K562 (cell line): ENCODE data around the gene SHISA2. TPM values are rescaled to one million over a fixed set of nuclear protein-coding genes. Genes with fewer than 3 reads are reported as not detected.

ENCODE experiments used
- ATAC-seq: fragments of 200-7000 bp; cut with Tn5 transposase; 3 replicates; pipeline ENCODE4 v1.9.1; 2020; ENCODE audit warnings: moderate library complexity
- BruUV-seq: library from RNA; stranded (reverse); fragments of 400-500 nt; replicated peaks from 2 replicates; lab custom pipeline; 2021; lab: Mats Ljungman, UMichigan
- CTCF ChIA-PET: fragments of 300-600 bp; formaldehyde crosslinking; extraction: SDS; loops from one replicate; lab custom pipeline; 2021; ENCODE audit warnings: low intra/inter-chr PET ratio; lab: Yijun Ruan, JAX
- POLR2A ChIA-PET: fragments of 300-600, 350-650 bp; sonication (Branson Sonifier 250); formaldehyde crosslinking; extraction: SDS; loops from one replicate; lab custom pipeline; 2021; ENCODE audit warnings: antibody characterized with exemption, inconsistent platforms; lab: Yijun Ruan, JAX
- DNase-seq, 4 experiments: peaks; one replicate each; pipeline versions ENCODE4 v3.0.0 to v3.0.0-alpha.2; 2011 to 2018; ENCODE audit warnings: low spot score in 3 of 4, mixed read lengths in 3 of 4; ENCODE audit errors: extremely low read depth in 1 of 4
- FAIRE-seq: peaks from 2 replicates; lab custom pipeline; 2011; peaks lifted over from hg19 to GRCh38; lab: Jason Lieb, UNC
- H2AFZ ChIP-seq: 2 replicates; pipeline ENCODE4 v1.6.0; 2011; ENCODE audit warnings: low read depth, low read length, control low read depth, inconsistent platforms
- H3K27ac ChIP-seq: fragments of 200-600 bp; 3 replicates; pipeline ENCODE4 v1.8.0; 2011; ENCODE audit warnings: low read depth, mild to moderate bottlenecking, control low read depth, inconsistent platforms, low read length, moderate library complexity, mixed read lengths; ENCODE audit errors: extremely low read depth
- H3K27me3 ChIP-seq, 2 experiments: fragments of 300-600 bp in 1 of 2; 2 replicates in 1 of 2; 3 replicates in 1 of 2; pipeline versions ENCODE4 v1.6.0 to v1.8.0; 2011; ENCODE audit warnings: inconsistent platforms in 2 of 2, low read length in 2 of 2, mild to moderate bottlenecking in 1 of 2, mixed read lengths in 1 of 2, moderate library complexity in 1 of 2; ENCODE audit not compliant: control insufficient read depth in 2 of 2, insufficient read depth in 2 of 2
- H3K36me3 ChIP-seq: fragments of 300-600 bp; 3 replicates; pipeline ENCODE4 v1.8.0; 2011; ENCODE audit warnings: mild to moderate bottlenecking, low read length, inconsistent platforms; ENCODE audit not compliant: control insufficient read depth, insufficient read depth
- H3K4me1 ChIP-seq, 2 experiments: fragments of 200-600 bp in 1 of 2; replicated peaks in 1 of 2; 2 replicates in 1 of 2; 3 replicates in 1 of 2; pipeline versions ENCODE4 v1.5.1 to v1.8.0; 2011; ENCODE audit warnings: inconsistent platforms in 2 of 2, low read length in 2 of 2, mild to moderate bottlenecking in 1 of 2, mixed read lengths in 1 of 2, moderate library complexity in 1 of 2; ENCODE audit not compliant: control insufficient read depth in 2 of 2, insufficient read depth in 2 of 2
- H3K4me2 ChIP-seq: 2 replicates; pipeline ENCODE4 v1.6.1; 2011; ENCODE audit warnings: low read length, control low read depth, inconsistent platforms, mixed read lengths; ENCODE audit not compliant: insufficient read depth
- H3K4me3 ChIP-seq: fragments of 200-600 bp; sonication (generic), shearing (Covaris generic); 2 replicates; pipeline ENCODE4 v1.5.1; 2016; ENCODE audit warnings: control low read depth, inconsistent platforms
- H3K79me2 ChIP-seq: fragments of 200-600 bp; 3 replicates; pipeline ENCODE4 v1.8.0; 2011; ENCODE audit warnings: low read length, inconsistent platforms; ENCODE audit not compliant: control insufficient read depth, insufficient read depth
- H3K9ac ChIP-seq, 2 experiments: 2 replicates each; pipeline versions ENCODE4 v1.6.0 to v1.6.1; 2011; ENCODE audit warnings: low read depth in 2 of 2, low read length in 2 of 2, control low read depth in 1 of 2, inconsistent platforms in 1 of 2, mild to moderate bottlenecking in 1 of 2, mixed read lengths in 1 of 2; ENCODE audit not compliant: insufficient read depth in 1 of 2
- H3K9me1 ChIP-seq: one replicate; pipeline ENCODE4 v1.6.0; 2011; ENCODE audit warnings: inconsistent platforms, mild to moderate bottlenecking, low read length, moderate library complexity; ENCODE audit not compliant: control insufficient read depth, insufficient read depth
- H3K9me3 ChIP-seq: replicated peaks from 2 replicates; pipeline ENCODE4 v1.5.1; 2011; ENCODE audit warnings: low read depth, low read length, inconsistent platforms; ENCODE audit not compliant: control insufficient read depth, insufficient read depth
- H4K20me1 ChIP-seq: replicated peaks from 2 replicates; pipeline ENCODE4 v1.6.1; 2011; ENCODE audit warnings: low read length, inconsistent platforms, mixed read lengths; ENCODE audit not compliant: control insufficient read depth, insufficient read depth
- BCOR ChIP-seq: fragments of 450-650 bp; IDR thresholded peaks from 2 replicates; pipeline ENCODE4 v1.6.1; 2016
- CAMTA2 ChIP-seq: fragments of 250-450 bp; sonication (Bioruptor Pico); conservative IDR thresholded peaks from 2 replicates; pipeline ENCODE4 v1.5.1; 2022
- HLTF ChIP-seq: fragments of 450-650 bp; IDR thresholded peaks from 2 replicates; pipeline ENCODE4 v1.6.1; 2016
- KAT2B ChIP-seq: IDR thresholded peaks from one replicate; pipeline ENCODE4 v1.6.1; 2012; ENCODE audit warnings: low read depth, mild to moderate bottlenecking, control low read depth, inconsistent platforms, low read length, moderate library complexity
- MTA2 ChIP-seq: fragments of 450-650 bp; IDR thresholded peaks from 2 replicates; pipeline ENCODE4 v1.6.1; 2016; ENCODE audit warnings: low read depth
- RBM15 ChIP-seq: fragments of 200-400 bp; formaldehyde crosslinking; IDR thresholded peaks from 2 replicates; pipeline ENCODE4 v1.6.1; 2018; ENCODE audit warnings: mild to moderate bottlenecking, low read length, moderate library complexity; ENCODE audit not compliant: insufficient read depth
- SMAD2 ChIP-seq: fragments of 150-350 bp; IDR thresholded peaks from 2 replicates; pipeline ENCODE4 v1.6.1; 2014; ENCODE audit warnings: low read depth, mild to moderate bottlenecking, low read length
- SREBF2 ChIP-seq: sonication (generic); formaldehyde crosslinking; IDR thresholded peaks from 2 replicates; pipeline ENCODE4 v1.4.0; 2020; ENCODE audit warnings: mild to moderate bottlenecking, missing genetic modification reagents
- SRSF9 ChIP-seq: fragments of 200-400 bp; formaldehyde crosslinking; IDR thresholded peaks from 2 replicates; pipeline ENCODE4 v1.6.1; 2017; ENCODE audit warnings: low read depth, low read length, borderline replicate concordance
- WGBS: fragments of 100-300 bp; shearing (Covaris generic); methylation state at CpG from one replicate; pipeline ENCODE4 v1.1.6; 2016; ENCODE audit warnings: low coverage, mixed read lengths; ENCODE audit not compliant: insufficient coverage; ENCODE audit errors: missing lambda C conversion rate; 5-methylcytosine and 5-hydroxymethylcytosine counted together
- in situ Hi-C: fragments of 300-500 bp; cut with MboI; formaldehyde crosslinking; loops from 4 replicates; pipeline ENCODE4 v1.15.0; 2018; ENCODE audit warnings: inconsistent platforms, mixed read lengths
- intact Hi-C: fragments of 100-400 bp; cut with micrococcal nuclease; formaldehyde crosslinking; loops from 2 replicates; pipeline ENCODE4 v1.14.2; 2022
- polyA plus RNA-seq, 8 experiments: library from polyadenylated mRNA; depleted of rRNA in 4 of 8; stranded (reverse) in 5 of 8; unstranded in 3 of 8; fragments of >200 nt; fragmentation: Nextera tagmentation in 2 of 8; fragmentation: Illumina TruSeq in 1 of 8; extraction: Ambion mirVana in 2 of 8; extraction: Trizol in 1 of 8; gene quantifications; 2 replicates each; pipeline versions ENCODE4 v1.2.1 to v1.2.3, GENCODE V29; 2011 to 2014; ENCODE audit warnings: inconsistent platforms in 1 of 8, missing spikeins in 1 of 8
- total RNA-seq, 7 experiments: library from RNA; depleted of rRNA in 6 of 7; stranded (reverse); fragments of >200 nt in 6 of 7; fragmentation: Illumina TruSeq in 2 of 7; extraction: Trizol in 2 of 7; gene quantifications; 2 replicates each; pipeline versions ENCODE4 v1.2.1 to v1.2.3, GENCODE V29; 2011 to 2021; ENCODE audit warnings: low replicate concordance in 1 of 7
- TF ChIP-seq, protein P1 (sequence below): fragments of 450-650 bp; formaldehyde crosslinking; IDR thresholded peaks from 2 replicates; pipeline ENCODE4 v1.4.0; 2020; ENCODE audit warnings: mild to moderate bottlenecking, moderate library complexity
- TF ChIP-seq, protein P2 (sequence below): fragments of 450-650 bp; IDR thresholded peaks from 2 replicates; pipeline ENCODE4 v1.6.1; 2017; ENCODE audit warnings: antibody characterized with exemption, mild to moderate bottlenecking
- TF ChIP-seq, protein P3 (sequence below): fragments of 250-450 bp; sonication (Bioruptor Pico); IDR thresholded peaks from 2 replicates; pipeline ENCODE4 v1.4.0; 2020; ENCODE audit warnings: mild to moderate bottlenecking, moderate library complexity, borderline replicate concordance
- TF ChIP-seq, protein P4 (sequence below), 2 experiments: IDR thresholded peaks; 2 replicates each; pipeline ENCODE4 v1.6.1; 2012; ENCODE audit warnings: improper control_type of control experiment in 2 of 2, low read depth in 2 of 2, low read length in 2 of 2, borderline replicate concordance in 1 of 2

Gene SHISA2
- total and polyA plus RNA-seq, 9 of the 15 experiments (the other 6 are each of a cell fraction or from before 2014, with no cell fraction given) = not detected

DNA sequence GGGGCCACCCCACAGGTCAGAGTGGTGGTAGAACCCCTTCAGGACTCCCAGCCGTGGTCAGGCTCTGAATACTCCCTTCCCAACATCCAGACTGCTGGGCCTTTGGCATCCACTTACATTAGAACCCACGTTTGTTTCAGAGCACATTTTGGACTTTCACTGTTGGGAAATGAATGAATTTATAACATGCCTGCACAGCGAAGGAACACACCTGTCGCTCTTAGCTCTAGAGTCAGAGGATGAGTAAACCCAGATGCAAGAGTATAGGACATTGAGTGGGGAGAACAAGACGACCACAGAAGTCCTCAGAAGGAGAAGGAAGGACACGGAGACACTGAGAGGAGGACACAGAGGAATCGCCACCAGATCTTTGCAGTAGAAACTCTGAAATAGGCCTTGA, 30.9 kb downstream of the SHISA2 start:
- Histone ChIP-seq H3K9ac (no peak overlapping the region), H3K79me2 (no peaks in the 10 kb centered on the region), H3K4me2 (no peak overlapping the region), H3K9me1 (no peaks in the 10 kb centered on the region), H3K27ac (no peak overlapping the region), H2AFZ (no peak overlapping the region), H3K36me3 (no peaks in the 10 kb centered on the region), H3K27me3 (peaks cover 3 to 15% of the 10 kb centered on the region in 2 experiments), H4K20me1 (no peaks in the 10 kb centered on the region), H3K4me3 (no peak overlapping the region), H3K4me1 (no peaks in the 10 kb centered on the region), H3K9me3 (no peaks in the 10 kb centered on the region)
- ATAC-seq = no peak
- no peak for DNase-seq
- ChIA-PET CTCF (no interaction called here), POLR2A (no interaction called here)
- no TSS peak for BruUV-seq
- in situ Hi-C loops = no loop called here
- no peak for FAIRE-seq
- intact Hi-C loops = no loop called here
- WGBS = 0% methylated on average over 7 of the region's 7 CpGs
- no peak for TF ChIP-seq CAMTA2 (CRISPR knock-in tag)
- TF ChIP-seq, protein P1, sequence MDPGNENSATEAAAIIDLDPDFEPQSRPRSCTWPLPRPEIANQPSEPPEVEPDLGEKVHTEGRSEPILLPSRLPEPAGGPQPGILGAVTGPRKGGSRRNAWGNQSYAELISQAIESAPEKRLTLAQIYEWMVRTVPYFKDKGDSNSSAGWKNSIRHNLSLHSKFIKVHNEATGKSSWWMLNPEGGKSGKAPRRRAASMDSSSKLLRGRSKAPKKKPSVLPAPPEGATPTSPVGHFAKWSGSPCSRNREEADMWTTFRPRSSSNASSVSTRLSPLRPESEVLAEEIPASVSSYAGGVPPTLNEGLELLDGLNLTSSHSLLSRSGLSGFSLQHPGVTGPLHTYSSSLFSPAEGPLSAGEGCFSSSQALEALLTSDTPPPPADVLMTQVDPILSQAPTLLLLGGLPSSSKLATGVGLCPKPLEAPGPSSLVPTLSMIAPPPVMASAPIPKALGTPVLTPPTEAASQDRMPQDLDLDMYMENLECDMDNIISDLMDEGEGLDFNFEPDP (CRISPR knock-in tag) = no peak
- no peak for TF ChIP-seq KAT2B
- no peak for TF ChIP-seq RBM15
- TF ChIP-seq SREBF2 = no peak
- TF ChIP-seq, protein P2, sequence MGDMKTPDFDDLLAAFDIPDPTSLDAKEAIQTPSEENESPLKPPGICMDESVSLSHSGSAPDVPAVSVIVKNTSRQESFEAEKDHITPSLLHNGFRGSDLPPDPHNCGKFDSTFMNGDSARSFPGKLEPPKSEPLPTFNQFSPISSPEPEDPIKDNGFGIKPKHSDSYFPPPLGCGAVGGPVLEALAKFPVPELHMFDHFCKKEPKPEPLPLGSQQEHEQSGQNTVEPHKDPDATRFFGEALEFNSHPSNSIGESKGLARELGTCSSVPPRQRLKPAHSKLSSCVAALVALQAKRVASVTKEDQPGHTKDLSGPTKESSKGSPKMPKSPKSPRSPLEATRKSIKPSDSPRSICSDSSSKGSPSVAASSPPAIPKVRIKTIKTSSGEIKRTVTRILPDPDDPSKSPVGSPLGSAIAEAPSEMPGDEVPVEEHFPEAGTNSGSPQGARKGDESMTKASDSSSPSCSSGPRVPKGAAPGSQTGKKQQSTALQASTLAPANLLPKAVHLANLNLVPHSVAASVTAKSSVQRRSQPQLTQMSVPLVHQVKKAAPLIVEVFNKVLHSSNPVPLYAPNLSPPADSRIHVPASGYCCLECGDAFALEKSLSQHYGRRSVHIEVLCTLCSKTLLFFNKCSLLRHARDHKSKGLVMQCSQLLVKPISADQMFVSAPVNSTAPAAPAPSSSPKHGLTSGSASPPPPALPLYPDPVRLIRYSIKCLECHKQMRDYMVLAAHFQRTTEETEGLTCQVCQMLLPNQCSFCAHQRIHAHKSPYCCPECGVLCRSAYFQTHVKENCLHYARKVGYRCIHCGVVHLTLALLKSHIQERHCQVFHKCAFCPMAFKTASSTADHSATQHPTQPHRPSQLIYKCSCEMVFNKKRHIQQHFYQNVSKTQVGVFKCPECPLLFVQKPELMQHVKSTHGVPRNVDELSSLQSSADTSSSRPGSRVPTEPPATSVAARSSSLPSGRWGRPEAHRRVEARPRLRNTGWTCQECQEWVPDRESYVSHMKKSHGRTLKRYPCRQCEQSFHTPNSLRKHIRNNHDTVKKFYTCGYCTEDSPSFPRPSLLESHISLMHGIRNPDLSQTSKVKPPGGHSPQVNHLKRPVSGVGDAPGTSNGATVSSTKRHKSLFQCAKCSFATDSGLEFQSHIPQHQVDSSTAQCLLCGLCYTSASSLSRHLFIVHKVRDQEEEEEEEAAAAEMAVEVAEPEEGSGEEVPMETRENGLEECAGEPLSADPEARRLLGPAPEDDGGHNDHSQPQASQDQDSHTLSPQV = no peak
- no peak for TF ChIP-seq MTA2
- TF ChIP-seq HLTF = no peak
- TF ChIP-seq SMAD2 = no peak
- TF ChIP-seq, protein P3, sequence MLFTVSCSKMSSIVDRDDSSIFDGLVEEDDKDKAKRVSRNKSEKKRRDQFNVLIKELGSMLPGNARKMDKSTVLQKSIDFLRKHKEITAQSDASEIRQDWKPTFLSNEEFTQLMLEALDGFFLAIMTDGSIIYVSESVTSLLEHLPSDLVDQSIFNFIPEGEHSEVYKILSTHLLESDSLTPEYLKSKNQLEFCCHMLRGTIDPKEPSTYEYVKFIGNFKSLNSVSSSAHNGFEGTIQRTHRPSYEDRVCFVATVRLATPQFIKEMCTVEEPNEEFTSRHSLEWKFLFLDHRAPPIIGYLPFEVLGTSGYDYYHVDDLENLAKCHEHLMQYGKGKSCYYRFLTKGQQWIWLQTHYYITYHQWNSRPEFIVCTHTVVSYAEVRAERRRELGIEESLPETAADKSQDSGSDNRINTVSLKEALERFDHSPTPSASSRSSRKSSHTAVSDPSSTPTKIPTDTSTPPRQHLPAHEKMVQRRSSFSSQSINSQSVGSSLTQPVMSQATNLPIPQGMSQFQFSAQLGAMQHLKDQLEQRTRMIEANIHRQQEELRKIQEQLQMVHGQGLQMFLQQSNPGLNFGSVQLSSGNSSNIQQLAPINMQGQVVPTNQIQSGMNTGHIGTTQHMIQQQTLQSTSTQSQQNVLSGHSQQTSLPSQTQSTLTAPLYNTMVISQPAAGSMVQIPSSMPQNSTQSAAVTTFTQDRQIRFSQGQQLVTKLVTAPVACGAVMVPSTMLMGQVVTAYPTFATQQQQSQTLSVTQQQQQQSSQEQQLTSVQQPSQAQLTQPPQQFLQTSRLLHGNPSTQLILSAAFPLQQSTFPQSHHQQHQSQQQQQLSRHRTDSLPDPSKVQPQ = no peak
- TF ChIP-seq SRSF9 = no peak
- no peak for TF ChIP-seq BCOR
- TF ChIP-seq, protein P4, sequence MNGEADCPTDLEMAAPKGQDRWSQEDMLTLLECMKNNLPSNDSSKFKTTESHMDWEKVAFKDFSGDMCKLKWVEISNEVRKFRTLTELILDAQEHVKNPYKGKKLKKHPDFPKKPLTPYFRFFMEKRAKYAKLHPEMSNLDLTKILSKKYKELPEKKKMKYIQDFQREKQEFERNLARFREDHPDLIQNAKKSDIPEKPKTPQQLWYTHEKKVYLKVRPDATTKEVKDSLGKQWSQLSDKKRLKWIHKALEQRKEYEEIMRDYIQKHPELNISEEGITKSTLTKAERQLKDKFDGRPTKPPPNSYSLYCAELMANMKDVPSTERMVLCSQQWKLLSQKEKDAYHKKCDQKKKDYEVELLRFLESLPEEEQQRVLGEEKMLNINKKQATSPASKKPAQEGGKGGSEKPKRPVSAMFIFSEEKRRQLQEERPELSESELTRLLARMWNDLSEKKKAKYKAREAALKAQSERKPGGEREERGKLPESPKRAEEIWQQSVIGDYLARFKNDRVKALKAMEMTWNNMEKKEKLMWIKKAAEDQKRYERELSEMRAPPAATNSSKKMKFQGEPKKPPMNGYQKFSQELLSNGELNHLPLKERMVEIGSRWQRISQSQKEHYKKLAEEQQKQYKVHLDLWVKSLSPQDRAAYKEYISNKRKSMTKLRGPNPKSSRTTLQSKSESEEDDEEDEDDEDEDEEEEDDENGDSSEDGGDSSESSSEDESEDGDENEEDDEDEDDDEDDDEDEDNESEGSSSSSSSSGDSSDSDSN (IDR thresholded peaks at IDR 0.05; ENCODE audit: borderline replicate concordance in 1 of 2, low read depth in 2 of 2, low read length in 2 of 2) = no peak
